GM21515 (cell line): Measurements from ENCODE around the gene SLC35A3.
A peak's percentile ranks its signal among the peaks of the same experiment; 100 is the strongest.

Source experiments
- ATAC-seq: cut with Tn5 transposase; IDR thresholded peaks from one replicate; pipeline ENCODE4 v1.9.1; 2021; ENCODE audit not compliant: unreplicated experiment

SLC35A3 gene

DNA sequence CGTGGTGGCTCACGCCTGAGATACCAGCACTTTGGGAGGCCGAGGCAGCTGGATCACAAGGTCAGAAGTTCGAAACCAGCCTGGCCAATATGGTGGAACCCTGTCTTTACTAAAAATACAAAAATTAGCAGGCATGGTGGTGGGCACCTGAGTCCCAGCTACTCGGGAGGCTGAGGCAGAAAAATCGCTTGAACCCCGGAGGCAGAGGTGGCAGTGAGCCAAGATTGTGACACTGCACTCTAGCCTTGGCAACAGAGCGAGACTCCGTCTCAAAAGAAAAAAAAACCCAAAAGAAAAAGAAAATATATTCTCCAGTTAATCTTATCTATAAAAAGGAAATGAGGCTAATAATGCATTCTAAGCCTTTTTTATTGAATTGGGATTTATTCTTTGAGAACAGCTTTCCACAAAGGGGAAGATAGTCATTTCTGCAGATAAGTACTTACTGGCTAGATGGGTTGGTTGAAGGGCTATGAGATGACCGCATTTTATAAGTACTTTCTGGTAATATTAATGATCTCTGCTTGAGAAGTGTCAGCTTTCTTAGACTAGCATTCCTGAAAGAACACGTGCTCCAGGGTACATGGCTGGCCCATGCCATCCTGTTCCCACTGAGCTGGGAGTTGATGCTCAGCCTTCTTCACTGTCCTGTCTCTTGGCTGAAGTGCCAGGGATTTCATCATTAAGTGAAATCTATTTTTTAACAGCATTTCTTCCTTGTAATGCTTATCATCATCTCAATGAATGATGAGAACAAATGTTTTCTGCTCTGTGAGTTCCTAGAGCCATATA is 105.0 kb downstream of the SLC35A3 start:
- ATAC-seq = no peak

- ATAC-seq = peak; percentile 44
These were observed 106.0 kb downstream of the SLC35A3 start for GRCh38 chr1:100075773-100076172.

GRCh38 chr1:100076319-100076718 is 106.5 kb downstream of the SLC35A3 start:
- peak; percentile 5 for ATAC-seq

GRCh38 chr1:100076744-100077143 is 106.9 kb downstream of the SLC35A3 start:
- ATAC-seq = peak; percentile 69

- peak; percentile 37 for ATAC-seq
These were observed 107.7 kb downstream of the SLC35A3 start for GRCh38 chr1:100077531-100077930.

- ATAC-seq = no peak
These were observed 110.5 kb downstream of the SLC35A3 start for GRCh38 chr1:100080331-100080730.
